ENCODE results near the gene PRKAR1B.

The PRKAR1B gene

DNA sequence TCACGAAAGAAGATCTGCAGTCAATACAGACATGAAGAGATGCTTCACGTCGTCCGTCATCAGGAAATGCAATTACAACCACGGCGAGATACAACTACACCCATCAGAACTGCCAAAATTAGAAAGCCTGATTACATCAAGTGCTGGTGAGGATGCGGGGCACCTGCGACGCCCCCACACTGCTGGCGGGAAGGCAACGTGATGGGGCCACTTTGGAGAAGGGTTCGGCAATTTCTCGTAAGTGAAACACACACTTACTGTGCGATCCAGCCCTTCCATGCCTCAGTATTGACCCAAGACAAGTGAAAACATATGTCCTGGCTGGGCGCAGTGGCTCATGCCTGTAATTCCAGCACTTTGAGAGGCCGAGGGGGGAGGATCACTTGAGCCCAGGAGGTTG is 181.6 kb downstream of the PRKAR1B start:
- no peak for DNase-seq (ENCODE audit: low read depth in 1 of 2, low spot score in 1 of 2)

GRCh38 chr7:544338-545221 is 182.5 kb downstream of the PRKAR1B start:
- no peak for DNase-seq (ENCODE audit: low read depth in 1 of 2, low spot score in 1 of 2)

- DNase-seq (ENCODE audit: low read depth in 1 of 2, low spot score in 1 of 2), result no peak
These were observed 183.4 kb downstream of the PRKAR1B start for GRCh38 chr7:543501-544337.

- DNase-seq (ENCODE audit: low read depth in 1 of 2, low spot score in 1 of 2), result no peak
These were observed 184.2 kb downstream of the PRKAR1B start for GRCh38 chr7:542713-543500.

DNA sequence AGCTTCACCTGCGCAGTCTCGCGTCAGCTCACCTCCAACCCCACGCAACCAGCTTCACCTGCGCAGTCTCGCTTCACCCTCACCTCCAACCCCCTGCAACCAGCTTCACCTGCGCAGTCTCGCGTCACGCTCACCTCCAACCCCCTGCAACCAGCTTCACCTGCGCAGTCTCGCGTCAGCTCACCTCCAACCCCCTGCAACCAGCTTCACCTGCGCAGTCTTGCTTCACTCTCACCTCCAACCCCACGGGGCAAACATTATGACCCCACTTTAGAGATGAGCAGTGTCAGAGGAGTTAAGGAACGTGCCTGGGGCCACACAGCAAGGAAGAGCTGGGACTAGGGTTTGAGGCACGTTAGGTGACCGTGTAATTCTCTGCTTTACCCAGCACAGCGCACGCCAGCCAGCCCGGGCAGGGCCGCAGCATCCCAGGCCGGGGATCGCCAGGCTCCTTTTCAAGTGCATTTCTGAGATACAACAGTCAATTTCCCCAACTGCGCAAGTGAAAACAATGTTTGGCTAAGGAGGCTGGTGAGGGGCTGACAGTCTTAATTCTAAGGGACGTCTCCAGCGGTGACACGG is 184.9 kb downstream of the PRKAR1B start:
- no peak for DNase-seq (ENCODE audit: low read depth in 1 of 2, low spot score in 1 of 2)

GRCh38 chr7:541661-542060 is 185.4 kb downstream of the PRKAR1B start:
- no peak for DNase-seq (ENCODE audit: low read depth in 1 of 2, low spot score in 1 of 2)

DNA sequence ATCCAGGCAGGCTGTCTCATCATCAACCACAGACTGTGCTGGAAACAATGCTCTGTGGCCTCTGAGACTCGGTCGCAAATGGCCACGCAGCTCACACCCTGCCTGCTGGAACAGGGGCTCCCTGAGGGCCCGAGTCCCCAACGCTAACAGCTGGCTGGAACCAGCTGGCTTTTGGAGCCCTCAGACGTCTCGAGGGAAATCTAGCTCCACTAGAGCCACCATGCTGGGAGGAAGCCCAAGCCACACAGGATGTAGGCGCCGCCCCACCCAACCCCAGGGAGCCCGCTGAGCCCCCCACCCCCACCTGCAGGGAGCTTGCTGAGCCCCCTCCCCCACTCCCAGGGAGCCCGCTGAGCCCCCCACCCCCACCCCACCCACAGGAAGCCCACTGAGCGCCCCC is 186.1 kb downstream of the PRKAR1B start:
- no peak for DNase-seq (ENCODE audit: low read depth in 1 of 2, low spot score in 1 of 2)

DNA sequence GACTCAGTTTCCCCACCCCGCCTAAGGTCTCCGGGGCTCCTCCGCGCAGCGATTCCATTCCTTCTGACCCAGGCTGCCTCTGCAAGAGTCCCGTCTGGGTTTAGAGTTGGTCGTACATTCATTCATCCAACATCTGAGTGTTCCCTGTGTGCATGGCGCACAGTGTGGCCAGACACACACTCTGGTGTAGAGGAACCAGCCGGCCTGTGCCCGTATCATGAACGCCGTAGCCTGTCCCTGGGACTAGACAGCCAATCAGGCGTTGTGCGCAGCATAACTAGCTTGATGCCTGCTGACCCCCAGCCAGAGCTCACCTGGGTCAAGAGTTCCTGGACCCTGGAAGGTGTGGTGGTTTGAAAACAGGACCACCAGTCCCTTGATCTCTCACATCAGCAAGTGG is 186.5 kb downstream of the PRKAR1B start:
- DNase-seq (ENCODE audit: low read depth in 1 of 2, low spot score in 1 of 2), result no peak

GRCh38 chr7:539731-540411 is 187.2 kb downstream of the PRKAR1B start:
- no peak for DNase-seq (ENCODE audit: low read depth in 1 of 2, low spot score in 1 of 2)

DNA sequence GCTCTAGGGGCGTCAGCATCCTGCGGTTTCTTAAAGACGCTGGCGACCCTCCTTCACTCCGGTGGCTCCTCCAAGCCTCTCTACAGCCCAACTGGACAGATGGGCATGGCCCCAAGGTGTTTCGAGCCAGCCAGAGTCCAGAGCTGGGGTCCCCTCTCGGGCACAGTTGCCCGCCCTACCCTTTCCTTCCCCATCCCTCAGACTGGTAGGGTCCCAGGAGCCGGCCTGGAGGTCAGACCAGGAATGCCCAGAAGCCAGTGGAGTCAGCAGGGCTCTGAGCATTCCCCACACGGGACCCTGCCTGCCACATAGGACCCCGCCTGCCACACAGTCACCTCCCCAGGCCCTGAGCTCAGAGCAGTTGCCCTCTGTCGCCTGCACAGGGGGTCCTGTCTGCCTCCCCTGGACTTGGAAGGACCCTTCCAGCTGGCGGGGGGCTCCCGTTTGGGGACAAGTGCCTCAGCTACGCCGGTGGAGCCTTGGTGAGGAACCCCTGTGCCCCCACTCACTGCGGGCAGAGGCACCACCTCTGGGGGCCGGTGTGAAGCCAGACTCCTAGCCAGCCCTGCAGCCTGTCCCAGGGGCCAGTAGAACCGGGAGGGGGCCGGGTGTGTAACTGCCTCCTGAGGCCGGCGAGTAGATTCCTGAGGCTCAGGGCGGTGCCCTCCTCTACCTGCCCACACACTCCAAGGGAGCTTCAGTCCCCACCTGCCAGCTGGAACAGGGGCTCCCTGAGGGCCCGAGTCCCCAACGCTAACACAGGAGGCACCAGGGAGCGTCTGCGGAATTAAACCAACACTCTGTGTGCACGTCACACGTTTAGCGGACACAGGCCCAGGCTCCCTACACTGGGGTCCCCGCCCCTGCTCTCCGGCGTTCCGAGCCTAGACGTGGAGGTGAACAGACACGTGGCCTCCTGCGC is 188.1 kb downstream of the PRKAR1B start:
- no peak for DNase-seq (ENCODE audit: low read depth in 1 of 2, low spot score in 1 of 2)

- no peak for DNase-seq (ENCODE audit: low read depth in 1 of 2, low spot score in 1 of 2)
These were observed 189.0 kb downstream of the PRKAR1B start for GRCh38 chr7:537911-538634.

GRCh38 chr7:536231-536630 is 190.8 kb downstream of the PRKAR1B start:
- no peak for DNase-seq (ENCODE audit: low read depth in 1 of 2, low spot score in 1 of 2)

- no peak for DNase-seq (ENCODE audit: low read depth in 1 of 2, low spot score in 1 of 2)
These were observed 192.1 kb downstream of the PRKAR1B start for GRCh38 chr7:534959-535358.

- DNase-seq (ENCODE audit: low read depth in 1 of 2, low spot score in 1 of 2), result no peak
These were observed 193.0 kb downstream of the PRKAR1B start for GRCh38 chr7:534075-534474.

- DNase-seq (ENCODE audit: low read depth in 1 of 2, low spot score in 1 of 2), result no peak
These were observed 193.8 kb downstream of the PRKAR1B start for GRCh38 chr7:533266-533665.

DNA sequence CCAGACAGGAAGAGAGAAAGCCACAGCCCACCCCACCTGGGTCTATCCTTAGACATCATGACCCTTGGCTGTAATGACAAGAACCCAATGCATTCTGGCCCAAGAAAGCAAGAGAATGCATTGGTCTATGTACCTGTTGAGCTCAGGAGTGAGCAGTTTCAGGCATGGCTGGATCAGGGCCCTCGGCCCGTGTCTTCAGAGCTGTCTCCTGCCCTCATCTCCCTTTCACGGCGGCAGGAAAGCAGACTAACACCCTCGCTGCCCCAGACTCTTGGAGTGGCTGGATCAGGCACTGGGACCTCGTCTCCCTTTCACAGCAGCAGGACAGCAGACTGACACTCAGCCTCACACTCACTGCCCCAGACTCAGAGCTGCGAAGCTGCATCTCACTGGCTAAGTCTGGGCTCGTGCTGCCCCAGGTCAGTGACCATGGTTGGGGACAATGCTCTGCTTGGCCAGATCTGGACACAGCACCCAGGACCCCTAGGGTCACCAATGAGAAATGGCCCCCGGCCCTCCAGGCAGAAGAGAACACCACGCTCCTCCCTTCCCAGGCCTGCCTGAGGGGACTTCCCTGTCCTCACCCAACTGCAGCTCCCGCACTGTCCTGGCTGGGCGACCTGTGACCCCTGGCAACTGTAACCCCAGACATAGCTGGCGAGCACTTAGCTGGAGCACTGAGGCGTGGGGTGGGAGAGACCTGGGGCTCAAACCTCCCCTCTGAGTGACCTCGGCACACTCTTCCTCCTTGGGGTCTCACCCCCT is 194.5 kb downstream of the PRKAR1B start:
- DNase-seq (ENCODE audit: low read depth in 1 of 2, low spot score in 1 of 2), result no peak

DNA sequence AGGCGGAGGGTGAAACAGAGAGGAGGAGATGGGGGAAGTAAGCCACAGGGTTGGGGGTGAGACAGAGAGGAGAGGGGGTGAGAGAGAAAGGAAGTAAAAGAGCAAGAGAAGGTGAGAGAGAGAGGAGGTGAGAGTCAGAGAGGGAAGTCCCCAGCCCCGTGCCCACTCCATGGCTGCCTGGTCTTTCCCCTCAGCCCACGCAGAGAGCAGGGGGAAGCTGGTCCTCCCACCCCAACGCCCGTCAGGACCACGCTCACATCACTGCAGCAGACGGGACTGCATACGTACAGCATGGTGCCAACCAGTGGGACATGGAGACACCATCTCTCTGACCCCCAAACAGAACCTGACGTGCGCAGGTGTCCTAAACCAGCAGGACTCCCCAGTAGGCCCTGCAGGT is 195.3 kb downstream of the PRKAR1B start:
- DNase-seq (ENCODE audit: low read depth in 1 of 2, low spot score in 1 of 2), result no peak

- no peak for DNase-seq (ENCODE audit: low read depth in 1 of 2, low spot score in 1 of 2)
These were observed 198.6 kb downstream of the PRKAR1B start for GRCh38 chr7:528451-528850.

All from activated T-helper 1 cell treated with anti-CD3 and anti-CD28 coated beads, Interleukin-2, amount 50 U/mL, for 16 hours (primary cell).